Measurements from ENCODE around the gene CDK5. TPM values are rescaled to one million over a fixed set of nuclear protein-coding genes. Genes with fewer than 3 reads are reported as not detected.
A peak's percentile ranks its signal among the peaks of the same experiment; 100 is the strongest.

Gene CDK5
- total and polyA plus RNA-seq, 9 of the 15 experiments (the other 6 are each of a cell fraction or from before 2014, with no cell fraction given): 3.2 to 38.0 (median 27.5) TPM

DNA sequence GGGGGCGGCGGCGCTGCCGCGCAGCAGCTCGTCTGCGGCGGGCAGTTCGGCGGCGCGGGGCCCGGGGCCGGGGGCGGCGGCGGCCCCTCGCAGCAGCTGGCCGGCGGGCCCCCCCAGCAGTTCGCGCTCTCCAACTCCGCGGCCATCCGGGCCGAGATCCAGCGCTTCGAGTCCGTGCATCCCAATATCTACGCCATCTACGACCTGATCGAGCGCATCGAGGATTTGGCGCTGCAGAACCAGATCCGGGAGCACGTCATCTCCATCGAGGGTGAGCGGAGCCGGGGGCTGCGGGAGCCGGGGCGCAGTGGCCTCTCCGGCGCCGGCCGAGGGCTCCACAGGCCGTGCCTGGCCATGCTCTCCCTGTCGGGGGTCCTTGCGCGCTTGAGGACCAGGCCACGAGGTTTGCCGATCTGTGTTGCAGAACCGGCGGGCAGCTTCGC, 29.1 kb upstream of the CDK5 start (continued):
- TF ChIP-seq, protein P1, sequence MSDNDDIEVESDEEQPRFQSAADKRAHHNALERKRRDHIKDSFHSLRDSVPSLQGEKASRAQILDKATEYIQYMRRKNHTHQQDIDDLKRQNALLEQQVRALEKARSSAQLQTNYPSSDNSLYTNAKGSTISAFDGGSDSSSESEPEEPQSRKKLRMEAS (CRISPR knock-in tag; IDR thresholded peaks at IDR 0.05): peak; percentile 68
- TF ChIP-seq GATA2 (CRISPR knock-in tag; IDR thresholded peaks at IDR 0.05): peak; percentile 47; the same call in 1 of the 2 replicates
- peak; percentile 14; the same call in 1 of the 2 replicates for TF ChIP-seq RB1 (IDR thresholded peaks at IDR 0.05; ENCODE audit: low read depth)
- TF ChIP-seq MTA3 (IDR thresholded peaks at IDR 0.05; ENCODE audit: borderline replicate concordance): 0 out of 2 replicates have a peak, but pooled peaks have one; percentile 24
- TF ChIP-seq, protein P2, sequence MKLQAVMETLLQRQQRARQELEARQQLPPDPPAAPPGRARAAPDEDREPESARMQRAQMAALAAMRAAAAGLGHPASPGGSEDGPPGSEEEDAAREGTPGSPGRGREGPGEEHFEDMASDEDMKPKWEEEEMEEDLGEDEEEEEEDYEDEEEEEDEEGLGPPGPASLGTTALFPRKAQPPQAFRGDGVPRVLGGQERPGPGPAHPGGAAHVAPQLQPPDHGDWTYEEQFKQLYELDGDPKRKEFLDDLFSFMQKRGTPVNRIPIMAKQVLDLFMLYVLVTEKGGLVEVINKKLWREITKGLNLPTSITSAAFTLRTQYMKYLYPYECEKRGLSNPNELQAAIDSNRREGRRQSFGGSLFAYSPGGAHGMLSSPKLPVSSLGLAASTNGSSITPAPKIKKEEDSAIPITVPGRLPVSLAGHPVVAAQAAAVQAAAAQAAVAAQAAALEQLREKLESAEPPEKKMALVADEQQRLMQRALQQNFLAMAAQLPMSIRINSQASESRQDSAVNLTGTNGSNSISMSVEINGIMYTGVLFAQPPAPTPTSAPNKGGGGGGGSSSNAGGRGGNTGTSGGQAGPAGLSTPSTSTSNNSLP (IDR thresholded peaks at IDR 0.05; ENCODE audit: borderline replicate concordance, low read depth, low read length): no peak
- TF ChIP-seq PHF20 (IDR thresholded peaks at IDR 0.05; ENCODE audit: partially characterized antibody): no peak
- TF ChIP-seq IFI16 (CRISPR knock-in tag; IDR thresholded peaks at IDR 0.05): no peak
- peak; percentile 82 for TF ChIP-seq RBBP5 (IDR thresholded peaks at IDR 0.05; ENCODE audit: borderline replicate concordance, insufficient read depth, low read length, poor library complexity, severe bottlenecking)
- TF ChIP-seq, protein P3, sequence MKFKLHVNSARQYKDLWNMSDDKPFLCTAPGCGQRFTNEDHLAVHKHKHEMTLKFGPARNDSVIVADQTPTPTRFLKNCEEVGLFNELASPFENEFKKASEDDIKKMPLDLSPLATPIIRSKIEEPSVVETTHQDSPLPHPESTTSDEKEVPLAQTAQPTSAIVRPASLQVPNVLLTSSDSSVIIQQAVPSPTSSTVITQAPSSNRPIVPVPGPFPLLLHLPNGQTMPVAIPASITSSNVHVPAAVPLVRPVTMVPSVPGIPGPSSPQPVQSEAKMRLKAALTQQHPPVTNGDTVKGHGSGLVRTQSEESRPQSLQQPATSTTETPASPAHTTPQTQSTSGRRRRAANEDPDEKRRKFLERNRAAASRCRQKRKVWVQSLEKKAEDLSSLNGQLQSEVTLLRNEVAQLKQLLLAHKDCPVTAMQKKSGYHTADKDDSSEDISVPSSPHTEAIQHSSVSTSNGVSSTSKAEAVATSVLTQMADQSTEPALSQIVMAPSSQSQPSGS (CRISPR knock-in tag; IDR thresholded peaks at IDR 0.05): no peak
- TF ChIP-seq POLR2H (tag; IDR thresholded peaks at IDR 0.05; ENCODE audit: low read depth): no peak
- no peak for TF ChIP-seq SIN3B (IDR thresholded peaks at IDR 0.05; ENCODE audit: low read depth)
- no peak for TF ChIP-seq MYNN (IDR thresholded peaks at IDR 0.05)
- TF ChIP-seq MYNN (CRISPR knock-in tag; IDR thresholded peaks at IDR 0.05): no peak
- TF ChIP-seq, protein P4, sequence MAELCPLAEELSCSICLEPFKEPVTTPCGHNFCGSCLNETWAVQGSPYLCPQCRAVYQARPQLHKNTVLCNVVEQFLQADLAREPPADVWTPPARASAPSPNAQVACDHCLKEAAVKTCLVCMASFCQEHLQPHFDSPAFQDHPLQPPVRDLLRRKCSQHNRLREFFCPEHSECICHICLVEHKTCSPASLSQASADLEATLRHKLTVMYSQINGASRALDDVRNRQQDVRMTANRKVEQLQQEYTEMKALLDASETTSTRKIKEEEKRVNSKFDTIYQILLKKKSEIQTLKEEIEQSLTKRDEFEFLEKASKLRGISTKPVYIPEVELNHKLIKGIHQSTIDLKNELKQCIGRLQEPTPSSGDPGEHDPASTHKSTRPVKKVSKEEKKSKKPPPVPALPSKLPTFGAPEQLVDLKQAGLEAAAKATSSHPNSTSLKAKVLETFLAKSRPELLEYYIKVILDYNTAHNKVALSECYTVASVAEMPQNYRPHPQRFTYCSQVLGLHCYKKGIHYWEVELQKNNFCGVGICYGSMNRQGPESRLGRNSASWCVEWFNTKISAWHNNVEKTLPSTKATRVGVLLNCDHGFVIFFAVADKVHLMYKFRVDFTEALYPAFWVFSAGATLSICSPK (IDR thresholded peaks at IDR 0.05; ENCODE audit: borderline replicate concordance): 0 out of 2 replicates have a peak, but pooled peaks have one; percentile 75
- no peak for TF ChIP-seq ZNF408 (CRISPR knock-in tag; IDR thresholded peaks at IDR 0.05; ENCODE audit: low read depth)
- 0 out of 2 replicates have a peak, but pooled peaks have one; percentile 37 for TF ChIP-seq SREBF1 (IDR thresholded peaks at IDR 0.05; ENCODE audit: borderline replicate concordance, low read depth, low read length)
- TF ChIP-seq KDM5B (IDR thresholded peaks at IDR 0.05; ENCODE audit: insufficient replicate concordance, low read depth, low read length): peak; percentile 65

Data from K562 (cell line).